GM12878 (cell line): ENCODE data around the gene FAM234A. TPM values are rescaled to one million over a fixed set of nuclear protein-coding genes. Genes with fewer than 3 reads are reported as not detected.

ENCODE experiments used
- ATAC-seq: fragments of 200-7000 bp; cut with Tn5 transposase; 3 replicates; pipeline ENCODE4 v1.9.1; 2020; ENCODE audit warnings: mild to moderate bottlenecking, moderate library complexity
- BruUV-seq: library from RNA; stranded (reverse); fragments of 400-500 nt; replicated peaks from 2 replicates; lab custom pipeline; 2021; lab: Mats Ljungman, UMichigan
- CTCF ChIA-PET: fragments of 300-600 bp; sonication (Branson Sonifier 250); formaldehyde crosslinking; extraction: SDS; loops from one replicate; lab custom pipeline; 2021; ENCODE audit warnings: inconsistent platforms; lab: Yijun Ruan, JAX
- POLR2A ChIA-PET: fragments of 350-600 bp; formaldehyde crosslinking; extraction: SDS; loops from one replicate; lab custom pipeline; 2021; ENCODE audit warnings: inconsistent platforms; lab: Charles Lee
- RAD21 ChIA-PET: fragments of 300-600 bp; sonication (Branson Sonifier 250); formaldehyde crosslinking; loops from one replicate; lab custom pipeline; 2023; ENCODE audit warnings: antibody characterized with exemption; ENCODE audit not compliant: unreplicated experiment; lab: Charles Lee
- SMC1A ChIA-PET: fragments of 300-600 bp; sonication (Branson Sonifier 250); formaldehyde crosslinking; loops from one replicate; lab custom pipeline; 2023; ENCODE audit not compliant: unreplicated experiment, uncharacterized antibody; lab: Charles Lee
- DNase-seq: peaks from one replicate; pipeline ENCODE4 v3.0.0-alpha.2; 2011; ENCODE audit warnings: low read depth, low spot score
- FAIRE-seq: peaks from 3 replicates; lab custom pipeline; 2011; peaks lifted over from hg19 to GRCh38; lab: Jason Lieb, UNC
- H2AFZ ChIP-seq: 2 replicates; pipeline ENCODE4 v1.6.0; 2011; ENCODE audit warnings: low read depth, low read length, control low read depth; ENCODE audit not compliant: control insufficient read depth
- H3K27ac ChIP-seq: 2 replicates; pipeline ENCODE4 v1.5.1; 2011; ENCODE audit warnings: control low read depth; ENCODE audit not compliant: control insufficient read depth, insufficient read depth
- H3K27me3 ChIP-seq, 2 experiments: replicated peaks in 1 of 2; 2 replicates each; pipeline versions ENCODE4 v1.6.0 to v1.6.1; 2011; ENCODE audit warnings: low read length in 1 of 2; ENCODE audit not compliant: control insufficient read depth in 2 of 2, insufficient read depth in 2 of 2
- H3K36me3 ChIP-seq, 2 experiments: 2 replicates each; pipeline ENCODE4 v1.5.1; 2011; ENCODE audit warnings: low read length in 1 of 2; ENCODE audit not compliant: control insufficient read depth in 2 of 2, insufficient read depth in 2 of 2
- H3K4me1 ChIP-seq: 2 replicates; pipeline ENCODE4 v1.6.1; 2011; ENCODE audit warnings: mild to moderate bottlenecking, low read length, moderate library complexity, mixed read lengths; ENCODE audit not compliant: control insufficient read depth, insufficient read depth
- H3K4me2 ChIP-seq: 2 replicates; pipeline ENCODE4 v1.6.0; 2011; ENCODE audit warnings: control low read depth; ENCODE audit not compliant: control insufficient read depth, insufficient read depth
- H3K4me3 ChIP-seq: fragments of 200-600 bp; sonication (generic); 2 replicates; pipeline ENCODE4 v1.5.1; 2016
- H3K79me2 ChIP-seq: 2 replicates; pipeline ENCODE4 v1.6.0; 2011; ENCODE audit warnings: low read length; ENCODE audit not compliant: control insufficient read depth, insufficient read depth
- H3K9ac ChIP-seq: 2 replicates; pipeline ENCODE4 v1.8.0; 2011; ENCODE audit warnings: low read length, control low read depth, mixed read lengths; ENCODE audit not compliant: control insufficient read depth, insufficient read depth
- H3K9me3 ChIP-seq: replicated peaks from 3 replicates; pipeline ENCODE4 v1.5.1; 2011; ENCODE audit warnings: mild to moderate bottlenecking, low read length; ENCODE audit not compliant: control insufficient read depth, insufficient read depth
- H4K20me1 ChIP-seq: 2 replicates; pipeline ENCODE4 v1.6.0; 2011; ENCODE audit not compliant: control insufficient read depth, insufficient read depth
- CREB1 ChIP-seq: IDR thresholded peaks from 2 replicates; pipeline ENCODE4 v1.6.1; 2012; ENCODE audit warnings: low read depth, mild to moderate bottlenecking, inconsistent platforms
- HCFC1 ChIP-seq: fragments of 150-350 bp; IDR thresholded peaks from 2 replicates; pipeline ENCODE4 v1.6.1; 2014; ENCODE audit warnings: low read length
- IKZF2 ChIP-seq, 2 experiments: fragments of 450-650 bp; IDR thresholded peaks; 2 replicates each; pipeline ENCODE4 v1.6.1; 2017; ENCODE audit warnings: mild to moderate bottlenecking in 2 of 2, moderate library complexity in 2 of 2
- KDM1A ChIP-seq: fragments of 200-600 bp; sonication (generic); IDR thresholded peaks from 2 replicates; pipeline ENCODE4 v1.6.1; 2016; ENCODE audit warnings: borderline replicate concordance
- MYB ChIP-seq: fragments of 150-350 bp; IDR thresholded peaks from 2 replicates; pipeline ENCODE4 v1.6.1; 2014; ENCODE audit warnings: mild to moderate bottlenecking, low read depth, low read length, borderline replicate concordance
- NR2F1 ChIP-seq: fragments of 450-650 bp; conservative IDR thresholded peaks from 2 replicates; pipeline ENCODE4 v1.6.1; 2017; ENCODE audit warnings: mild to moderate bottlenecking
- POLR2AphosphoS5 ChIP-seq: IDR thresholded peaks from 2 replicates; pipeline ENCODE4 v1.6.1; 2011; ENCODE audit warnings: mild to moderate bottlenecking, low read length, inconsistent platforms
- RELA ChIP-seq: fragments of 450-650 bp; IDR thresholded peaks from 2 replicates; pipeline ENCODE4 v1.8.0; 2014; ENCODE audit warnings: borderline replicate concordance; ENCODE audit not compliant: partially characterized antibody
- TARDBP ChIP-seq: IDR thresholded peaks from 2 replicates; pipeline ENCODE4 v1.6.1; 2016; ENCODE audit warnings: borderline replicate concordance
- YY1 ChIP-seq: IDR thresholded peaks from 2 replicates; pipeline ENCODE4 v1.6.1; 2011; ENCODE audit warnings: low read depth, mild to moderate bottlenecking, low read length
- WGBS: methylation state at CpG from one replicate; pipeline ENCODE4 v1.1.6; 2016; ENCODE audit warnings: low lambda C conversion rate; ENCODE audit not compliant: insufficient replicate concordance, insufficient coverage; ENCODE audit errors: missing lambda C conversion rate; 5-methylcytosine and 5-hydroxymethylcytosine counted together
- in situ Hi-C: fragments of 300-500 bp; cut with MboI; formaldehyde crosslinking; loops from 9 replicates; pipeline ENCODE4 v1.14.3; 2018; ENCODE audit warnings: mixed read lengths
- intact Hi-C: fragments of 100-400 bp; cut with micrococcal nuclease; formaldehyde crosslinking; loops from one replicate; pipeline ENCODE4 v1.14.2; 2022; ENCODE audit not compliant: unreplicated experiment
- polyA plus RNA-seq, 11 experiments: library from polyadenylated mRNA; depleted of rRNA in 4 of 11; unstranded in 6 of 11; stranded (reverse) in 5 of 11; fragments of >200 nt; fragmentation: Nextera tagmentation in 4 of 11; fragmentation: Illumina TruSeq in 1 of 11; extraction: Ambion mirVana in 4 of 11; extraction: Trizol in 1 of 11; gene quantifications; 1 replicate in 1 of 11; 2 replicates in 10 of 11; pipeline versions ENCODE4 v1.2.1 to v1.2.3, GENCODE V29; 2011 to 2016; ENCODE audit warnings: inconsistent platforms in 2 of 11, missing spikeins in 2 of 11, low read depth in 1 of 11
- total RNA-seq, 4 experiments: library from RNA; depleted of rRNA in 3 of 4; stranded (reverse); fragments of >200 nt in 3 of 4; fragmentation: Illumina TruSeq in 1 of 4; extraction: Trizol in 1 of 4; gene quantifications; 2 replicates each; pipeline versions ENCODE4 v1.2.1 to v1.2.3, GENCODE V29; 2013 to 2021
- TF ChIP-seq, protein P1 (sequence below): IDR thresholded peaks from 2 replicates; pipeline ENCODE4 v1.6.1; 2012; ENCODE audit warnings: low read depth, low read length, improper control_type of control experiment
- TF ChIP-seq, protein P2 (sequence below): IDR thresholded peaks from 2 replicates; pipeline ENCODE4 v1.6.1; 2012; ENCODE audit warnings: low read depth, low read length, improper control_type of control experiment

FAM234A gene
- total and polyA plus RNA-seq, 10 of the 15 experiments (the other 5 are each of a cell fraction or from before 2014, with no cell fraction given), result 1.6 to 37.6 (median 17.3) TPM

DNA sequence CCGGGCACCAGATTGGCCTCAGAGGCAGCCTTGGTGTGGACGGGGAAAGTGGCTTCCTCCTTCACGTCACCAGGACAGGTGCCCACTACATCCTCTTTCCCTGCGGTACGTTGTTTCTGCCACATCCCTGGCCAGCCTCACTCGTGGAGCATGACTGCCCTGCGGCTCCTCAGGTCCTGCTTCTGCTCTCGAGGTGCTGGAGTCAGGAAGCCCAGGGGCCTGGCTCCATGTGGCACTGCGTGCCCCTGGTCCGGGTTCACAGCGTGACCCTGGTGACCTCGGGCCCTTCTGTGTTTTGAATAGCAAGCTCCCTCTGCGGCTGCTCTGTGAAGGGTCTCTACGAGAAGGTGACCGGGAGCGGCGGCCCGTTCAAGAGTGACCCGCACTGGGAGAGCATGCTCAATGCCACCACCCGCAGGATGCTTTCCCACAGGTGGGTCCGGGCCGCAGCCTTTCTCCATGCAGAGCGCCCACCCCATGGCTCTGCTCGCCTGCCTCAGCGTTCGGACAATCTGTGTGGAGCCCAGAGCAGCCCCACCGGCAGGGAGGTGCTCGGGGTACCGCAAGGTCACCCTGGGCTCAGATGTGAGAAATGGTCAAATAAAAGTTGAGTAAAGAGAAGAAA is 27.6 kb downstream of the FAM234A start:
- no peak overlapping the region for H3K4me3 ChIP-seq
- H3K27me3 ChIP-seq, result no peaks in the 10 kb centered on the region
- DNase-seq, result no peak
- ChIA-PET CTCF (no interaction called here), RAD21 (no interaction called here), POLR2A (no interaction called here), SMC1A (no interaction called here)
- intact Hi-C loops, result no loop called here
- H3K4me1 ChIP-seq, result no peaks in the 10 kb centered on the region
- in situ Hi-C loops, result no loop called here
- BruUV-seq, result no TSS peak
- H3K9me3 ChIP-seq, result no peaks in the 10 kb centered on the region
- TF ChIP-seq HCFC1 (no peak), KDM1A (no peak), NR2F1 (no peak), YY1 (no peak), IKZF2 (IDR thresholded peaks at IDR 0.05) (no peak), MYB (no peak), POLR2AphosphoS5 (no peak), CREB1 (no peak), RELA (no peak), TARDBP (no peak)
- TF ChIP-seq, protein P1, sequence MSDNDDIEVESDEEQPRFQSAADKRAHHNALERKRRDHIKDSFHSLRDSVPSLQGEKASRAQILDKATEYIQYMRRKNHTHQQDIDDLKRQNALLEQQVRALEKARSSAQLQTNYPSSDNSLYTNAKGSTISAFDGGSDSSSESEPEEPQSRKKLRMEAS, result no peak
- TF ChIP-seq, protein P2, sequence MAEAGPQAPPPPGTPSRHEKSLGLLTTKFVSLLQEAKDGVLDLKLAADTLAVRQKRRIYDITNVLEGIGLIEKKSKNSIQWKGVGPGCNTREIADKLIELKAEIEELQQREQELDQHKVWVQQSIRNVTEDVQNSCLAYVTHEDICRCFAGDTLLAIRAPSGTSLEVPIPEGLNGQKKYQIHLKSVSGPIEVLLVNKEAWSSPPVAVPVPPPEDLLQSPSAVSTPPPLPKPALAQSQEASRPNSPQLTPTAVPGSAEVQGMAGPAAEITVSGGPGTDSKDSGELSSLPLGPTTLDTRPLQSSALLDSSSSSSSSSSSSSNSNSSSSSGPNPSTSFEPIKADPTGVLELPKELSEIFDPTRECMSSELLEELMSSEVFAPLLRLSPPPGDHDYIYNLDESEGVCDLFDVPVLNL, result no peak
- no peak for ATAC-seq
- FAIRE-seq, result no peak
- no peak overlapping the region for H3K4me2 ChIP-seq
- no peaks in the 10 kb centered on the region; a peak in 1 of 4 replicates for H3K36me3 ChIP-seq
- H3K27ac ChIP-seq, result no peak overlapping the region
- H4K20me1 ChIP-seq, result no peaks in the 10 kb centered on the region
- no peak overlapping the region for H2AFZ ChIP-seq
- H3K9ac ChIP-seq, result no peak overlapping the region
- 90% methylated on average over 25 of the region's 29 CpGs for WGBS
- H3K79me2 ChIP-seq, result no peaks in the 10 kb centered on the region
